ENCODE data around the gene TENT5C.

Gene TENT5C

DNA sequence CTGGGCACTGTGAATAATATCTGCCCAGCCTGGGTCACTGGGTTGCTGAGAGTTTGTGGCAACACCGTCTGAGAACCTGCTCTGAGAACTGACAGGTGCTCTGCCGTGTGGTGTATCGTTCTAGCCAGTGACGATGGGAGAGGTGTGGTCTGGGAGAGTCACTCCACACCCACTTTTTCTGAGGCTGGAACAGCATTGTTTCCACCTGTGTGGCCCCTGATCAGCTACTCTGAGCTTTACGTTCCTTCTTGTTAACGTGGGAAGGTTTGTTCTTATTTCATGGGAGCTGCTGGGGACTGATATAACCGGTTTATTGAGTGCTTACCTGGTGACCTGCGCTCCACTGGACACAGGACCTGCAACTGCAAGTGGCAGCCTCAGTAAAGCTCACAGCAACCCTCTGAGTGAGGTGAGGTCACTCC, 34.8 kb upstream of the TENT5C start:
- no peak overlapping the region for H3K4me3 ChIP-seq (ENCODE audit: low read depth, low read length, poor library complexity, severe bottlenecking)
- no peak overlapping the region; the same call in 1 of the 2 replicates for H3K4me2 ChIP-seq (ENCODE audit: low read length)
- H3K27me3 ChIP-seq (ENCODE audit: insufficient read depth, low read length) = 0 out of 2 replicates have a peak, but pooled peaks cover 3% of the 10 kb centered on the region
- H2AFZ ChIP-seq (ENCODE audit: low read length) = no peak overlapping the region
- H3F3A ChIP-seq (ENCODE audit: insufficient read depth, low read length) = no peaks in the 10 kb centered on the region
- TF ChIP-seq, protein P1, sequence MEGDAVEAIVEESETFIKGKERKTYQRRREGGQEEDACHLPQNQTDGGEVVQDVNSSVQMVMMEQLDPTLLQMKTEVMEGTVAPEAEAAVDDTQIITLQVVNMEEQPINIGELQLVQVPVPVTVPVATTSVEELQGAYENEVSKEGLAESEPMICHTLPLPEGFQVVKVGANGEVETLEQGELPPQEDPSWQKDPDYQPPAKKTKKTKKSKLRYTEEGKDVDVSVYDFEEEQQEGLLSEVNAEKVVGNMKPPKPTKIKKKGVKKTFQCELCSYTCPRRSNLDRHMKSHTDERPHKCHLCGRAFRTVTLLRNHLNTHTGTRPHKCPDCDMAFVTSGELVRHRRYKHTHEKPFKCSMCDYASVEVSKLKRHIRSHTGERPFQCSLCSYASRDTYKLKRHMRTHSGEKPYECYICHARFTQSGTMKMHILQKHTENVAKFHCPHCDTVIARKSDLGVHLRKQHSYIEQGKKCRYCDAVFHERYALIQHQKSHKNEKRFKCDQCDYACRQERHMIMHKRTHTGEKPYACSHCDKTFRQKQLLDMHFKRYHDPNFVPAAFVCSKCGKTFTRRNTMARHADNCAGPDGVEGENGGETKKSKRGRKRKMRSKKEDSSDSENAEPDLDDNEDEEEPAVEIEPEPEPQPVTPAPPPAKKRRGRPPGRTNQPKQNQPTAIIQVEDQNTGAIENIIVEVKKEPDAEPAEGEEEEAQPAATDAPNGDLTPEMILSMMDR (IDR thresholded peaks at IDR 0.05; ENCODE audit: low read length) = no peak
- TF ChIP-seq EZH2 (IDR thresholded peaks at IDR 0.05; ENCODE audit: borderline replicate concordance, low read length) = no peak
- H4K20me1 ChIP-seq (ENCODE audit: insufficient read depth, low read length) = no peaks in the 10 kb centered on the region
- H3K4me1 ChIP-seq (ENCODE audit: insufficient read depth, low read length, severe bottlenecking) = peaks cover 17% of the 10 kb centered on the region
- H3K27ac ChIP-seq (ENCODE audit: low read depth, low read length, poor library complexity, severe bottlenecking) = no peak overlapping the region
- H3K9ac ChIP-seq (ENCODE audit: low read length) = no peak overlapping the region
- H3K9me2 ChIP-seq (ENCODE audit: low read depth, low read length) = no peaks in the 10 kb centered on the region
- no peaks in the 10 kb centered on the region for H3K36me3 ChIP-seq (ENCODE audit: insufficient read depth, low read length)
- no peaks in the 10 kb centered on the region for H3K9me3 ChIP-seq (ENCODE audit: low read length)
- H3K79me2 ChIP-seq (ENCODE audit: insufficient read depth, low read length) = no peaks in the 10 kb centered on the region

DNA sequence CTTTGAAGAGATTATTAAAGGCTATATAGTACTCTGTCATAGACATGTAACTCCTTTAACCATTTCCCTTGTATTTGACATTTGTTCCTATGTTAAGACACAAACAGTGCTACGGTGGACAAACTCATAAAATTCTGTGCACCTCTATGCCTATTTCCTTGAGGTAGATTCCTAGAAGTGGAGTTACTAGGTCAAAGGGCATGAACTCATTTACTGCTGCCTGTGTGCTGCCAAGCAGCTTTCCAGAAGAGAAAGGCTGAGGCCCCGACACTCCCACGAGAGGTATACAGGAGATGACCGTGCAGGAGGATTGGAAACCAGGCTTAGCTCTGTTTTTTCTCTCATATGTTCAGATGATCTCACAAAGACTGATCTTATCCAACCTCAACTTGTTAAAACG, 34.4 kb upstream of the TENT5C start:
- Histone ChIP-seq H3K27ac (ENCODE audit: low read depth, low read length, poor library complexity, severe bottlenecking) (no peak overlapping the region), H4K20me1 (ENCODE audit: insufficient read depth, low read length) (no peaks in the 10 kb centered on the region), H3K9me2 (ENCODE audit: low read depth, low read length) (no peaks in the 10 kb centered on the region), H3K79me2 (ENCODE audit: insufficient read depth, low read length) (no peaks in the 10 kb centered on the region), H3K9ac (ENCODE audit: low read length) (no peak overlapping the region), H3K4me2 (ENCODE audit: low read length) (no peak overlapping the region), H3K4me1 (ENCODE audit: insufficient read depth, low read length, severe bottlenecking) (peaks cover 17% of the 10 kb centered on the region), H3K4me3 (ENCODE audit: low read depth, low read length, poor library complexity, severe bottlenecking) (no peak overlapping the region), H3K36me3 (ENCODE audit: insufficient read depth, low read length) (no peaks in the 10 kb centered on the region), H3F3A (ENCODE audit: insufficient read depth, low read length) (no peaks in the 10 kb centered on the region), H2AFZ (ENCODE audit: low read length) (no peak overlapping the region), H3K27me3 (ENCODE audit: insufficient read depth, low read length) (0 out of 2 replicates have a peak, but pooled peaks cover 3% of the 10 kb centered on the region), H3K9me3 (ENCODE audit: low read length) (no peaks in the 10 kb centered on the region)
- no peak for TF ChIP-seq EZH2 (IDR thresholded peaks at IDR 0.05; ENCODE audit: borderline replicate concordance, low read length)
- TF ChIP-seq, protein P1 (IDR thresholded peaks at IDR 0.05; ENCODE audit: low read length) = no peak

DNA sequence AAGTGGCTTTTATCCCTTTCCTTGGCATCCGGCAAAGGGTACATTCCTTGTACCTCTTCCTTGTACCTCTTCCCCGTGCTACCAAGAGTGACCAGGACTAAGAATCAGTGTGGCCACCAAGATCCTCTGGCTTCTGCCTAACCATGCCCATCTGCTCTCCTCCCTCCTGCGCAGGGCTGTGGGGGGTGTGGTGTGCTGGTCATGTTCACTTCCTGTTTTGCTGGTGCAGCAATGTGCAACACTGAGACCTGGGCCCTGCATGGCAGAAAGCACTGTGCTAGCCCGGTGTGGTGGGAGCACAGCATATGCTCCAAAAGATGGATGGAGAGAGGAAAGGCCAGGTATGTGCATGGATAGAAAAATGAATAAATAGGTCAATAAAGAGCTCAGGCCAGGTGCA, 33.3 kb upstream of the TENT5C start:
- no peaks in the 10 kb centered on the region for H3K9me2 ChIP-seq (ENCODE audit: low read depth, low read length)
- no peak overlapping the region for H3K4me3 ChIP-seq (ENCODE audit: low read depth, low read length, poor library complexity, severe bottlenecking)
- no peaks in the 10 kb centered on the region for H3F3A ChIP-seq (ENCODE audit: insufficient read depth, low read length)
- H3K9me3 ChIP-seq (ENCODE audit: low read length) = no peaks in the 10 kb centered on the region
- H2AFZ ChIP-seq (ENCODE audit: low read length) = no peak overlapping the region
- 0 out of 2 replicates have a peak, but pooled peaks cover 7% of the 10 kb centered on the region for H3K27me3 ChIP-seq (ENCODE audit: insufficient read depth, low read length)
- H3K4me2 ChIP-seq (ENCODE audit: low read length) = no peak overlapping the region
- no peak overlapping the region for H3K27ac ChIP-seq (ENCODE audit: low read depth, low read length, poor library complexity, severe bottlenecking)
- no peaks in the 10 kb centered on the region for H3K36me3 ChIP-seq (ENCODE audit: insufficient read depth, low read length)
- H4K20me1 ChIP-seq (ENCODE audit: insufficient read depth, low read length) = no peaks in the 10 kb centered on the region
- TF ChIP-seq, protein P1 (IDR thresholded peaks at IDR 0.05; ENCODE audit: low read length) = no peak
- no peak for TF ChIP-seq EZH2 (IDR thresholded peaks at IDR 0.05; ENCODE audit: borderline replicate concordance, low read length)
- H3K9ac ChIP-seq (ENCODE audit: low read length) = no peak overlapping the region
- no peaks in the 10 kb centered on the region for H3K79me2 ChIP-seq (ENCODE audit: insufficient read depth, low read length)
- H3K4me1 ChIP-seq (ENCODE audit: insufficient read depth, low read length, severe bottlenecking) = peaks cover 17% of the 10 kb centered on the region

Measured in OCI-LY1 (cell line).